ENCODE results near the gene BCAR1. TPM values are rescaled to one million over a fixed set of nuclear protein-coding genes. Genes with fewer than 3 reads are reported as not detected.
A peak's percentile ranks its signal among the peaks of the same experiment; 100 is the strongest.

BCAR1 gene
- total and polyA plus RNA-seq, 2 of the 13 experiments (the other 11 are each of a cell fraction or from before 2014, with no cell fraction given): 48.1 to 51.7 TPM

GRCh38 chr16:75256059-75256571 lies 4.7 kb upstream of the BCAR1 start (continued):
- TF ChIP-seq ZBTB34 (CRISPR knock-in tag; IDR thresholded peaks at IDR 0.05): no peak
- TF ChIP-seq ZNF781 (CRISPR knock-in tag; IDR thresholded peaks at IDR 0.05; ENCODE audit: borderline replicate concordance, not compliant biosample characterization): peak; percentile 23
- no peak for TF ChIP-seq ZNF44 (CRISPR knock-in tag; IDR thresholded peaks at IDR 0.05)
- no peak for TF ChIP-seq ZNF160 (CRISPR knock-in tag; IDR thresholded peaks at IDR 0.05)
- TF ChIP-seq AGO2 (optimal IDR thresholded peaks at IDR 0.05; ENCODE audit: low read depth, low read length): no peak
- 0 out of 2 replicates have a peak, but pooled peaks have one; percentile 51 for TF ChIP-seq ZNF34 (CRISPR knock-in tag; IDR thresholded peaks at IDR 0.05; ENCODE audit: borderline replicate concordance)
- no peak for TF ChIP-seq MNT (IDR thresholded peaks at IDR 0.05)
- TF ChIP-seq MBD4 (IDR thresholded peaks at IDR 0.05; ENCODE audit: borderline replicate concordance, low read length): no peak
- TF ChIP-seq MAFK (conservative IDR thresholded peaks at IDR 0.05 in 1 of 2, IDR thresholded peaks at IDR 0.05 in 1 of 2; ENCODE audit: low read length in 2 of 2): no peak
- no peak for TF ChIP-seq ZNF460 (CRISPR knock-in tag; IDR thresholded peaks at IDR 0.05; ENCODE audit: borderline replicate concordance)
- no peak for TF ChIP-seq ZNF18 (CRISPR knock-in tag; IDR thresholded peaks at IDR 0.05; ENCODE audit: insufficient replicate concordance)
- no peak for TF ChIP-seq NCOR1 (IDR thresholded peaks at IDR 0.05; ENCODE audit: borderline replicate concordance, low read length)
- TF ChIP-seq ZNF792 (CRISPR knock-in tag; IDR thresholded peaks at IDR 0.05): no peak
- no peak for TF ChIP-seq HNRNPUL1 (IDR thresholded peaks at IDR 0.05; ENCODE audit: low read depth, low read length)
- no peak for TF ChIP-seq SOX5 (CRISPR knock-in tag; IDR thresholded peaks at IDR 0.05; ENCODE audit: borderline replicate concordance)
- no peak for TF ChIP-seq ZNF598 (CRISPR knock-in tag; IDR thresholded peaks at IDR 0.05; ENCODE audit: borderline replicate concordance)
- TF ChIP-seq GABPA (IDR thresholded peaks at IDR 0.05; ENCODE audit: low read depth, low read length): no peak
- no peak for TF ChIP-seq GABPA (CRISPR knock-in tag; IDR thresholded peaks at IDR 0.05; ENCODE audit: low read depth)
- TF ChIP-seq HMG20A (CRISPR knock-in tag; IDR thresholded peaks at IDR 0.05; ENCODE audit: borderline replicate concordance): no peak
- TF ChIP-seq ZNF772 (CRISPR knock-in tag; IDR thresholded peaks at IDR 0.05): no peak
- no peak for TF ChIP-seq ZNF652 (CRISPR knock-in tag; IDR thresholded peaks at IDR 0.05; ENCODE audit: borderline replicate concordance, low read depth)
- no peak for TF ChIP-seq ASH2L (IDR thresholded peaks at IDR 0.05; ENCODE audit: insufficient read length, low read depth, low read length)
- no peak for TF ChIP-seq HNRNPK (IDR thresholded peaks at IDR 0.05; ENCODE audit: low read depth, low read length, poor library complexity, severe bottlenecking)

Measured in HepG2 (cell line).